Small intestine (tissue), 7 donors: ENCODE measurements around the gene FTO. TPM values are rescaled to one million over a fixed set of nuclear protein-coding genes. Genes with fewer than 3 reads are reported as not detected.
"Not testable (repeated sequence)": the region's sequence is repeated elsewhere in the genome, so short reads cannot be mapped to it uniquely, and the experiment has no call there.

Experiments
- DNase-seq, 2 donors: peaks; one replicate each; pipeline versions ENCODE4 v3.0.0 to v3.0.0-alpha.2; 2013
- FAIRE-seq: peaks from 2 replicates; lab custom pipeline; 2012; peaks lifted over from hg19 to GRCh38; lab: Jason Lieb, UNC
- H3K27ac ChIP-seq, 3 donors: one replicate each; pipeline ENCODE4 v1.5.1; 2013; ENCODE audit warnings: low read length in 2 of 3, mild to moderate bottlenecking in 2 of 3, control low read depth in 1 of 3, inconsistent platforms in 1 of 3, low read depth in 1 of 3, moderate library complexity in 1 of 3
- H3K27me3 ChIP-seq, 3 donors: one replicate each; pipeline ENCODE4 v1.6.1; 2013; ENCODE audit warnings: low read length in 3 of 3, inconsistent platforms in 1 of 3; ENCODE audit not compliant: control insufficient read depth in 3 of 3, insufficient read depth in 3 of 3
- H3K36me3 ChIP-seq, 3 donors: one replicate each; pipeline ENCODE4 v1.6.1; 2013; ENCODE audit warnings: low read length in 3 of 3, inconsistent platforms in 1 of 3, low read depth in 1 of 3, mild to moderate bottlenecking in 1 of 3, moderate library complexity in 1 of 3; ENCODE audit not compliant: control insufficient read depth in 3 of 3, insufficient read depth in 2 of 3
- H3K4me1 ChIP-seq, 3 donors: one replicate each; pipeline ENCODE4 v1.6.1; 2013; ENCODE audit warnings: low read length in 2 of 3, inconsistent platforms in 1 of 3, low read depth in 1 of 3, mild to moderate bottlenecking in 1 of 3, moderate library complexity in 1 of 3; ENCODE audit not compliant: control insufficient read depth in 3 of 3, insufficient read depth in 2 of 3
- H3K4me3 ChIP-seq, 3 donors: one replicate each; pipeline ENCODE4 v1.5.1; 2013; ENCODE audit warnings: low read length in 3 of 3, control low read depth in 1 of 3, inconsistent platforms in 1 of 3, low read depth in 1 of 3, mild to moderate bottlenecking in 1 of 3, moderate library complexity in 1 of 3
- H3K9me3 ChIP-seq, 2 donors: one replicate each; pipeline ENCODE4 v1.6.1; 2013; ENCODE audit warnings: low read depth in 1 of 2, low read length in 1 of 2; ENCODE audit not compliant: control insufficient read depth in 2 of 2, insufficient read depth in 1 of 2
- WGBS, 3 donors: extraction: QIAGEN DNeasy Blood & Tissue Kit; methylation state at CpG; one replicate each; pipeline ENCODE4 v1.1.7; 2013; 5-methylcytosine and 5-hydroxymethylcytosine counted together
- polyA plus RNA-seq, 4 donors: library from polyadenylated mRNA; stranded (reverse) in 3 of 4; unstranded in 1 of 4; fragments of 200-250 nt in 3 of 4; fragments of 120-200 nt in 1 of 4; gene quantifications; one replicate each; pipeline versions ENCODE4 v1.2.1 to v1.2.3, GENCODE V29; 2013
- donor health status: healthy with polysubstance abuse.
- donor health status: control.
- donor health status: control.
- donor health status: Bipolar disorder and iron deficiency.
- donor health status: healthy.

Gene FTO
- polyA plus RNA-seq, 4 donors, result 5.4 to 36.8 (median 12.2) TPM

DNA sequence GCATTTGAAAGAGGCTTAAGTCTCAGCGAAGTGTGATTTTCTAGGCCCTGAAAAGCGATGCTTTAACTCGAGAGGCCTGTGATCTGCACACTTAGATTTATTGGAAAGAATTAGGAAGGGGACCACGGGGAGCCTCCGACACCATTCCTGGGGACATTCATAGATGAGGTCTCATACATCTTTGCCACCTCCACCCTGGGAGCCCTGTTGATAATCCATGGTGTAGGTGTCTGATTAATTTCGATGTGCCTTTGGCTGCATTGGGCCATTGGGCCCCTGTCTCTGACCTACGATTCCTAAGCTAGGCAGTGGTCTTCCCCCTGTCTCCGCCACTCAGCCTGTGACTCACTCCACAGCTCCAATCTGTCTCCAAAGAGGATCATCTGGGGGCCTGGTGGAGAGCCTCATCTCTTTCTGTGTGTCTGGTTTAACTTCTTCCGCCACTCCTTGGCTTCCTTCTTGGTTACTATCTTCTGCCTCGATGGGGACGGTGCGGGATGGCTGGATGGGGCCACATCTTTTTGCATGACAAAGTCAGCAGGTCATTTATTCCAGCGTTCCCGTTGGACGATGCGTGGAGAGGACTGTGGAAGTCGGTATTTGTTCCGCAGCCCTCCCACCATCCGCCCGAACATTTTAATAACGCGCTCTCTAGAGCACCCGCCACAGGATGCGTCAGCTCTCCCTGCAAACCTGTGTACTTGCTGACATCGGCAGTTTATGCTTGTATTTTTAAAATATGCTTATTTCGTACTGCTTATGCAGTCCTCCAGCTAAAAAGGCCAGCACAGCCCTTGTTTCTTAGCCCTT is 473.3 kb downstream of the FTO start:
- Histone ChIP-seq H3K36me3 (no peaks in the 10 kb centered on the region), H3K4me3 (no peak overlapping the region), H3K4me1 (peaks cover 0 to 4% (median 0%) of the 10 kb centered on the region in 3 donors), H3K27ac (no peak overlapping the region), H3K27me3 (peaks cover 0 to 32% (median 6%) of the 10 kb centered on the region in 3 donors), H3K9me3 (no peaks in the 10 kb centered on the region)
- FAIRE-seq (no peak), DNase-seq (no peak)
- WGBS, 3 donors, result 92 to 96% (median 93%) methylated on average over 26 of the region's 26 CpGs

DNA sequence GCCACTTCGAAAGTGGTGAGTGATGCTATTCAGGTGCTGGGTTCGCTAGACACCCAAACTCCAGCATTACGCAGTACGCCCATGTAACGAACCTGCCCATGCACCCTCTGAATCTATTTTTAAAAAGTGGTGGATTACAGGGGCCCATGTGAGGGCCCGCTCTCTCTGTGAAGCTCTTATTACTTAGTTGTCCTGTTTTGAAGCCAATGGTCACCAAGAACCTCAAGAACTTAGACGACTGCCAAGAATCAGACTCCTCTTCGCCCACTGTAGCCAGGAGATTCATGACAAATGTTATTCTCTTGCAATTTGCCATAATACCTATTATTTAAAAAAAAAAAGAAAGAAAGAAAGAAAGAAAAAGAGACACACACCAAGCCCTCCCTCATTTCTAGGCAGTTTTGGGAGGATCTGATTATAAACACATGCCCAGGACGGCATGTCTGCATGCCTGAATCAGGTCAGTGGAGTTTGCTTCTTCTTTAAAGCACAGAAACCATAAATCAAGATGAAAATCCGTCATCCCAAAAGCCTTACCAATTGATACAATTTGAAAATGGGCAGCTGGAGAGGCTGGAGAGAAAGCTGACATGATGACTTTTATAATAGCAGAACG is 474.0 kb downstream of the FTO start:
- H3K4me1 ChIP-seq, result peaks cover 0 to 4% (median 0%) of the 10 kb centered on the region in 3 donors

GRCh38 chr16:54178478-54178976 is 474.6 kb downstream of the FTO start:
- H3K27ac ChIP-seq, result no peak overlapping the region
- no peaks in the 10 kb centered on the region for H3K36me3 ChIP-seq
- peaks cover 0 to 4% (median 0%) of the 10 kb centered on the region in 3 donors for H3K4me1 ChIP-seq
- DNase-seq (peak in 1 of 2 donors; percentile 23), FAIRE-seq (no peak)
- peaks cover 0 to 28% (median 6%) of the 10 kb centered on the region in 3 donors for H3K27me3 ChIP-seq
- no peak overlapping the region for H3K4me3 ChIP-seq
- no peaks in the 10 kb centered on the region for H3K9me3 ChIP-seq
- 12 to 39% (median 24%) methylated on average over 7 of the region's 7 CpGs for WGBS, 3 donors

More for the DNA sequence above, 474.0 kb downstream of the FTO start:
- no peak overlapping the region for H3K4me3 ChIP-seq
- 71 to 79% (median 74%) methylated on average over 11 of the region's 11 CpGs for WGBS, 3 donors
- no peak overlapping the region for H3K27ac ChIP-seq
- H3K9me3 ChIP-seq, result no peaks in the 10 kb centered on the region
- no peak for FAIRE-seq
- peaks cover 0 to 32% (median 6%) of the 10 kb centered on the region in 3 donors for H3K27me3 ChIP-seq
- H3K36me3 ChIP-seq, result no peaks in the 10 kb centered on the region
- DNase-seq, result no peak

DNA sequence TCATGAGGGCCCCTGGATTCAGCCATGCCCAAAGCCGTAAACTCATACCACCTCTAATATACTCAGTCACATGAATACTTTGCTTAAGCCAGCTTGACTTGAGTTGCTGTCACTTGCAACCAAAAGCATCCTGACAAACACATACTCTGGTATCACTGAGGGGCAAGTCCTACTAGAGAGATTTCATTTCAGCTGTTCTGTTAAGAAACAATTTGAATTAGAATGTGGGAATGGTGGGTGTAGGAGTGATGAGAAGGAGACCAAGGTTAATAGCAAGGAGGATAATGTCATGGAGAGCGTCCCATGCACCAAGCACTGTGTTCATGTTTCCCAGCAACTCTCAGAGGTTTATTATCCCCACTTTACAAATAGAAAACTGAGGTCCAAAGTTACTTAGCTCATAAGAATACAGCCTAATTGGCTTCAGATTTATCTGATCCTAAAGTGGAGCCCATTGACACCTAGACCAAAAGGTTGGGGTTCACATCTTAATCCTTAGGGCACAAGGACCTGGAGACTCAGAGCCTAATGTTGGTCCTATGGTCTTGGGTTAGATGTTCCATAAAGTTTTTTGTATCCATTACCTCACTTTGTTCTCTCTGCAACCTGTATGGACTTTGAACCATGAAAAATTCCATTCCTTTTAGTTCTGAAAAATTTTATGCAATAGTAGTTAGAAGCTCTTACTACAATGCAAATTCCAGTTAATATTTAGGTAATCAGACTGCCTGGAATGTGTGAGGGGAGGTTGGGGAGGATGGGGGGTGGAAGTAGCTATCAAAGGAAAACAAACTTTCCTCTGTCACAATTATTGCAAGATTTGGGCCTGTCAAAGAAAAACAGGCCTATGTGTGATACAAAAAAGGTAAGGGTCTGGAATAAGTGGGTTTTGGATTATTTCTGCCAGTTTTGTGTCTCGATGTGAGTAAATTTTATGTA is 476.7 kb downstream of the FTO start:
- DNase-seq (no peak), FAIRE-seq (no peak)
- Histone ChIP-seq H3K9me3 (no peaks in the 10 kb centered on the region), H3K36me3 (no peaks in the 10 kb centered on the region), H3K4me3 (no peak overlapping the region), H3K27me3 (peaks cover 0 to 12% (median 6%) of the 10 kb centered on the region in 3 donors), H3K27ac (no peak overlapping the region), H3K4me1 (peaks cover 0 to 4% (median 0%) of the 10 kb centered on the region in 3 donors)
- 67 to 94% (median 92%) methylated on average over 3 of the region's 3 CpGs for WGBS, 3 donors

DNA sequence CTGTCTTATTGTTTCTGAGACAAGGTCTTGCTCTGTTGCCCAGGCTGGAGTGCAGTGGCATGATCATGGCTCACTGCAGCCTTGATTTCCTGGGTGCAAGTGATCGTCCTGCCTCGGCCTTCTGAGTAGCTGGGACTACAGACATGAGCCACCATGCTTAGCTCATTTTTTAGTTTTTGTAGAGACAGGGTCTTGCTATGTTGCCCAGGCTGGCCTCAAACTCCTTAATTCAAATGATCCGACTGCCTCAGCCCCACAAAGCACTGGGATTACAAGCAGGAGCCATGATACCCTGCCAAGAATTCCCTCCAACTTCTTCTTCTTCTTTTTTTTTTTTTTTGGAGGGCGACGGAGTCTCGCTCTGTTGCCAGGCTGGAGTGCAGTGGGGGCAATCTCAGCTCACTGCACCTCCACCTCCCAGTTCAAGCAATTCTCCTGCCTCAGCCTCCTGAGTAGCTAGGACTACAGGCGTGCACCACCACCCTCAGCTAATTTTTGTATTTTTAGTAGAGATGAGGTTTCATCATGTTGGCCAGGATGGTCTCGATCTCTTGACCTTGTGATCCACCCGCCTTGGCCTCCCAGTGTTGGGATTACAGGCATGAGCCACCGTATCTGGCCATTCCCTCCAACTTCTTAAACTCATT is 477.9 kb downstream of the FTO start:
- not testable (repeated sequence) for H3K36me3 ChIP-seq, FAIRE-seq, H3K4me1 ChIP-seq, H3K4me3 ChIP-seq, DNase-seq, H3K27ac ChIP-seq, H3K27me3 ChIP-seq, H3K9me3 ChIP-seq
- 92 to 94% (median 93%) methylated on average over 10 of the region's 10 CpGs for WGBS, 3 donors

GRCh38 chr16:54185045-54185444 is 481.1 kb downstream of the FTO start:
- no peaks in the 10 kb centered on the region for H3K9me3 ChIP-seq
- WGBS, 3 donors, result 89 to 95% (median 92%) methylated on average over 2 of the region's 2 CpGs
- DNase-seq (no peak), FAIRE-seq (no peak)
- no peaks in the 10 kb centered on the region for H3K27me3 ChIP-seq
- no peak overlapping the region for H3K4me3 ChIP-seq
- no peak overlapping the region for H3K27ac ChIP-seq
- H3K36me3 ChIP-seq, result no peaks in the 10 kb centered on the region
- no peaks in the 10 kb centered on the region for H3K4me1 ChIP-seq

GRCh38 chr16:54191163-54191562 is 487.2 kb downstream of the FTO start:
- Histone ChIP-seq H3K27me3 (peaks cover 0 to 2% (median 0%) of the 10 kb centered on the region in 3 donors), H3K4me1 (no peaks in the 10 kb centered on the region), H3K9me3 (peaks cover 0 to 6% of the 10 kb centered on the region in 2 donors), H3K27ac (no peak overlapping the region), H3K36me3 (no peaks in the 10 kb centered on the region), H3K4me3 (no peak overlapping the region)
- 83 to 90% (median 89%) methylated on average over 2 of the region's 2 CpGs for WGBS, 3 donors
- DNase-seq (no peak), FAIRE-seq (no peak)
